Mesothelial cell of epicardium (in vitro differentiated cells): ENCODE data around the gene PDZRN4. TPM values are rescaled to one million over a fixed set of nuclear protein-coding genes. Genes with fewer than 3 reads are reported as not detected.

Experiments used
- DNase-seq, 2 experiments: peaks; one replicate each; pipeline ENCODE4 v3.0.0; 2021; ENCODE audit warnings: low spot score in 2 of 2; ENCODE audit not compliant: unreplicated experiment in 2 of 2
- H3K27ac Mint-ChIP-seq: 2 replicates; pipeline ENCODE4 v1.8.0; 2021; ENCODE audit warnings: mixed read lengths
- H3K27me3 Mint-ChIP-seq: 2 replicates; pipeline ENCODE4 v1.8.0; 2021; ENCODE audit warnings: low read depth, mixed read lengths
- H3K36me3 Mint-ChIP-seq: 2 replicates; pipeline ENCODE4 v1.8.0; 2021; ENCODE audit warnings: mixed read lengths
- H3K4me1 Mint-ChIP-seq: 2 replicates; pipeline ENCODE4 v1.8.0; 2021; ENCODE audit warnings: mixed read lengths
- H3K4me3 Mint-ChIP-seq: 2 replicates; pipeline ENCODE4 v1.8.0; 2021; ENCODE audit warnings: mild to moderate bottlenecking, moderate library complexity, mixed read lengths
- H3K9me3 Mint-ChIP-seq: 2 replicates; pipeline ENCODE4 v1.8.0; 2021; ENCODE audit warnings: mixed read lengths
- total RNA-seq: library from RNA; stranded (reverse); gene quantifications from 3 replicates; pipeline ENCODE4 v1.2.1, GENCODE V29; 2021
- TF ChIP-seq, protein P1 (sequence below): fragments of 200-600 bp; sonication (generic); IDR thresholded peaks from one replicate; pipeline ENCODE4 v1.5.0; 2021; ENCODE audit warnings: antibody characterized with exemption; ENCODE audit not compliant: unreplicated experiment

PDZRN4 gene
- total RNA-seq, 1 donor from 2014 or later = 1.5 TPM

DNA sequence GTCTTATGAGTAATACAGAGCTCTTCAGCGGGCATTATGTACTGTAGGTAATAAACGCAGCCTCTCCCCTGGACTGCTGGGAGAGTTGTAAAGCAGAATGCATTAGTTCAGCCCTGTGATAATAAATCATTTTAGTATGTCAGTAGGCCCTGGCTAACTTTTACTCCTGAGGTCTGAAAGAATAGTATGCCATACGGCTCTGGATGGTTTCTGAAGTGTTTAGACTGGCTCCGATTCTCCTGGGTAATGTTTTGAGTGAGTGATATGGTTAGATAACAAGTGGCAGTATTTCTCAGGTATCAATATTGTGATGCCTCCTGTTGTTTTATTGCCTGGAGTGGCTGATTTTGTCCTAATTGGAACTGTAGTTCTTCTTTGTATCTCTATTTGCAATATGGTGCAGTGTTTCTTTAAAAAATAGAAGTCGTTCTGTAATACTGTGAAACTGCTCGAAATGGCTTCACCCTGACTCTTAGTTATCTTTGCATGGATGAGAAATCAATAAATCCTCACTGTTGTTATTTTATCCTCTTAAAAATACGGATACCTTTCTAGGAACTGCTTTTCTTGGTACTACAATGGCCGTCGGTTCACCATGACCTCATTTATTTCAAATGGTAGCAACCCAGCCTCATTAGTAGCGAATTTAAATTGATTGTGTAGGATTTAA lies 100.2 kb downstream of the PDZRN4 start:
- Mint-ChIP-seq H3K4me3 (no peak overlapping the region), H3K9me3 (peaks cover 6% of the 10 kb centered on the region), H3K27ac (no peak overlapping the region), H3K27me3 (no peaks in the 10 kb centered on the region), H3K4me1 (peaks cover 15% of the 10 kb centered on the region), H3K36me3 (no peaks in the 10 kb centered on the region)
- DNase-seq = no peak
- TF ChIP-seq, protein P1, sequence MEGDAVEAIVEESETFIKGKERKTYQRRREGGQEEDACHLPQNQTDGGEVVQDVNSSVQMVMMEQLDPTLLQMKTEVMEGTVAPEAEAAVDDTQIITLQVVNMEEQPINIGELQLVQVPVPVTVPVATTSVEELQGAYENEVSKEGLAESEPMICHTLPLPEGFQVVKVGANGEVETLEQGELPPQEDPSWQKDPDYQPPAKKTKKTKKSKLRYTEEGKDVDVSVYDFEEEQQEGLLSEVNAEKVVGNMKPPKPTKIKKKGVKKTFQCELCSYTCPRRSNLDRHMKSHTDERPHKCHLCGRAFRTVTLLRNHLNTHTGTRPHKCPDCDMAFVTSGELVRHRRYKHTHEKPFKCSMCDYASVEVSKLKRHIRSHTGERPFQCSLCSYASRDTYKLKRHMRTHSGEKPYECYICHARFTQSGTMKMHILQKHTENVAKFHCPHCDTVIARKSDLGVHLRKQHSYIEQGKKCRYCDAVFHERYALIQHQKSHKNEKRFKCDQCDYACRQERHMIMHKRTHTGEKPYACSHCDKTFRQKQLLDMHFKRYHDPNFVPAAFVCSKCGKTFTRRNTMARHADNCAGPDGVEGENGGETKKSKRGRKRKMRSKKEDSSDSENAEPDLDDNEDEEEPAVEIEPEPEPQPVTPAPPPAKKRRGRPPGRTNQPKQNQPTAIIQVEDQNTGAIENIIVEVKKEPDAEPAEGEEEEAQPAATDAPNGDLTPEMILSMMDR = no peak

DNA sequence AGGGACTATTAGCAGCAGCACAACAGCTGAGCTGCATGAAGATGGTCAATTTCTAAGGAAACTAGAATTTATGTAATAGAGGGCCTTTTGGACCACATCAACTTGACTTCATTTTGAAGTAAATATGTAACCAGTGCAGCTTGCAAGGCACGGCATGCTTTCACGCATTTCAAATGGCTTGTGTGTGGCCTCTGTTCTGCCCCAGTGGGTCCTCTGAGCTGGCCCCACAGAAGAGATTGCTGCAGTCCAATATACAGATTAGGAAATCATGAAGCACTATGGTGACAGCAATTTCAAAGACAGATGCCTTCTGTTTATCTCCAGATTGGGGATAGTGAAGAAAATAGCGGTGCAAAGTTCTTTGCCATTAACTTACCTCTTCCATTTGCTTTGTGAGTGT lies 101.4 kb downstream of the PDZRN4 start:
- H3K9me3 Mint-ChIP-seq = peaks cover 3% of the 10 kb centered on the region
- TF ChIP-seq, protein P1 = no peak
- no peak overlapping the region for H3K27ac Mint-ChIP-seq
- H3K27me3 Mint-ChIP-seq = no peaks in the 10 kb centered on the region
- no peaks in the 10 kb centered on the region for H3K36me3 Mint-ChIP-seq
- no peak overlapping the region for H3K4me3 Mint-ChIP-seq
- no peak for DNase-seq
- peaks cover 15% of the 10 kb centered on the region for H3K4me1 Mint-ChIP-seq

DNA sequence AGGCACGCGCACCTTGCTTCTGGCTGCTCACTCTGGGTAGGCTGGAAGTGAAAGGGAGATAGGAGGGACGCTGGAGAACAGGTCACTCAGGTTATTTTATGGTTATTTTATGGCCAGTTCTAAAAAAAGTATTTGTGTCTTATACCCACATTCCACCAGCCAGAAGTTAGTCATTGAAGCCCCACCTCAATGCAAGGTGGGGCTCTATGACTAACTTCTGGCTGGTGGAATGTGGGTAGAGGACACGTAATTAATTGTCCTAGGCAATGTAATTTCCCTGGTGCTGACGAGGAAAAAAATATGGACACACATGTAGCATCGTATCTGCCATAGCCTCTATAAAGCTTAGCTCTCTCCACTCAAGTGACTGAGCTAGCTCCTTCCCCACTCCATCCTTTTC lies 104.9 kb downstream of the PDZRN4 start:
- Mint-ChIP-seq H3K27ac (no peak overlapping the region), H3K9me3 (peaks cover 5% of the 10 kb centered on the region), H3K4me1 (peaks cover 7% of the 10 kb centered on the region), H3K36me3 (no peaks in the 10 kb centered on the region), H3K4me3 (no peak overlapping the region), H3K27me3 (no peaks in the 10 kb centered on the region)
- DNase-seq = no peak
- TF ChIP-seq, protein P1 = no peak

DNA sequence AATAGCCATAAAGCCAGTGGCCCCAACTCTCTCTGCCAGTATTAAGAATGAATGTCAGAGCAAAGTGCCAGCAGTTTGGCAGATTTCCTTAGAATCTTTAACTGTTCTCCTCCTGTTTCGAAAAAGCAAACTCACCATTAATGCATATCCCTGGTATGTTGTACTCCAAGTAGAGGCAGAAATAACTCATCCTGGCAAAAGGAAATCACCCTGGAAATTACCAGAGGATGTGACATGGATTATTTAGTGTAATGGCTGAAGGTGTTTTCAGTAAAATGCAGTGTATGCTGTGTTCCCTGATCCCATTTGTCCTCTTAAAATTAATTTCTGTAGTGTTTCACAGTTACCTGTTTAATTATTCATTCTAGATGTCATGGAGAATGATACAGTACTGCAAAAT lies 105.3 kb downstream of the PDZRN4 start:
- no peak for DNase-seq
- H3K27me3 Mint-ChIP-seq = no peaks in the 10 kb centered on the region

DNA sequence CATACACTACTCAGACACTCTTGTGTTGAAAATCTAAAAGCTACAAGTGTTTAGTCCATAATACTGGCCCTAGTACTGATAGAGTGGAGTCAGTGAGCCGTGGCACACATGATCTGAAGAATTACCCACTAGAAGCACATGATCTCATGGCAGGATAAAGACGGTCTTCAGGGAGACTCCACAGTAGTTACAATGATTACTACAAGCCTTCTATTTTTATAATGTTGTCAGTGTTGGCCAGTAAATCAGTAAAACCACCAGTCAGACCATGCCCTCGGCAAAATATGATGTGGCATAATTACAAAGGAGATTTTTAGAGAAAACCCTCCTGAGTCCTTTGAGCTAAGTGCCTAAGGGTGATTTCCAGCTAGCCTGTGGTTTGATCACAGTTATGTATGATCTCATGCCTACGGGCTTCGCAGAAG lies 114.9 kb downstream of the PDZRN4 start:
- peaks cover 24% of the 10 kb centered on the region for H3K4me1 Mint-ChIP-seq
- H3K36me3 Mint-ChIP-seq = no peaks in the 10 kb centered on the region
- H3K4me3 Mint-ChIP-seq = no peak overlapping the region
- no peak overlapping the region for H3K27ac Mint-ChIP-seq
- TF ChIP-seq, protein P1 = no peak
- H3K9me3 Mint-ChIP-seq = no peaks in the 10 kb centered on the region
- DNase-seq = no peak
- H3K27me3 Mint-ChIP-seq = no peaks in the 10 kb centered on the region

More for the DNA sequence above, 105.3 kb downstream of the PDZRN4 start:
- Mint-ChIP-seq H3K36me3 (no peaks in the 10 kb centered on the region), H3K27ac (no peak overlapping the region), H3K9me3 (peaks cover 5% of the 10 kb centered on the region), H3K4me3 (no peak overlapping the region), H3K4me1 (peaks cover 3% of the 10 kb centered on the region)
- TF ChIP-seq, protein P1 = no peak

DNA sequence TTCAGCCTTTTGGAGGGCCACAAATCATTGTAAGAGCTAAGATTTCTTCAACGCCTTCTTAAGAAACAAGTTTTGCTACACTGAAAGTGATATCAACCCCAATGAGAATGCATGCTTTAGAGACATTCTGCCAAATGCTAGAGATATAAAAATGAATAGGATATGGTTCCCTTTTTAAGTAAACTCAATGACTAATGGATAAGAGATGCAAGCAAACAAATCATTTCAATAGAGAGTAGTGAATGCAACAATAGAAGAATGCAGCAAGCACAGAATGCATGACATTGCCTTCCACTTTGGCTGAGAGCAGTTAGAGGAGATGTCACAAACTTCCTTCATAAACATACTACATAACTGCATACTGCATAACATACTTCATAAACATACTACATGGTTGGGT lies 116.4 kb downstream of the PDZRN4 start:
- H3K9me3 Mint-ChIP-seq = no peaks in the 10 kb centered on the region
- no peaks in the 10 kb centered on the region for H3K27me3 Mint-ChIP-seq
- no peak overlapping the region for H3K4me3 Mint-ChIP-seq
- peaks cover 24% of the 10 kb centered on the region for H3K4me1 Mint-ChIP-seq
- H3K27ac Mint-ChIP-seq = no peak overlapping the region
- TF ChIP-seq, protein P1 = no peak
- no peaks in the 10 kb centered on the region for H3K36me3 Mint-ChIP-seq
- no peak for DNase-seq
